Kidney (tissue), 14 donors: ENCODE data around the gene NTRK3. TPM values are rescaled to one million over a fixed set of nuclear protein-coding genes. Genes with fewer than 3 reads are reported as not detected.

Experiments used
- DNase-seq, 5 donors: peaks; one replicate each; pipeline ENCODE4 v3.0.0-alpha.2; 2013 to 2020
- FAIRE-seq: peaks from 2 replicates; lab custom pipeline; 2012; peaks lifted over from hg19 to GRCh38; lab: Jason Lieb, UNC
- H3K27ac ChIP-seq, 2 donors: one replicate each; pipeline ENCODE4 v1.7.0; 2013; ENCODE audit warnings: low read depth in 2 of 2, low read length in 2 of 2, inconsistent platforms in 1 of 2
- H3K27me3 ChIP-seq: one replicate; pipeline ENCODE4 v1.7.1; 2013; ENCODE audit warnings: low read length, inconsistent platforms; ENCODE audit not compliant: control insufficient read depth, insufficient read depth
- H3K36me3 ChIP-seq, 3 donors: one replicate each; pipeline versions ENCODE4 v1.7.0 to v1.7.1; 2013; ENCODE audit warnings: low read length in 3 of 3, control low read depth in 1 of 3, inconsistent platforms in 1 of 3; ENCODE audit not compliant: insufficient read depth in 3 of 3, control insufficient read depth in 2 of 3
- H3K4me1 ChIP-seq, 3 donors: one replicate each; pipeline versions ENCODE4 v1.7.0 to v1.7.1; 2013; ENCODE audit warnings: low read length in 3 of 3, inconsistent platforms in 1 of 3, low read depth in 1 of 3; ENCODE audit not compliant: control insufficient read depth in 2 of 3, insufficient read depth in 2 of 3
- H3K4me3 ChIP-seq, 3 donors: one replicate each; pipeline versions ENCODE4 v1.7.0 to v1.8.1; 2013; ENCODE audit warnings: low read length in 3 of 3, control low read depth in 1 of 3, inconsistent platforms in 1 of 3
- H3K9ac ChIP-seq, 3 donors: one replicate each; pipeline versions ENCODE4 v1.7.0 to v1.7.1; 2013; ENCODE audit warnings: low read length in 3 of 3, control low read depth in 1 of 3, inconsistent platforms in 1 of 3
- H3K9me3 ChIP-seq, 3 donors: one replicate each; pipeline versions ENCODE4 v1.7.0 to v1.7.1; 2013; ENCODE audit warnings: low read length in 3 of 3, control low read depth in 1 of 3, inconsistent platforms in 1 of 3; ENCODE audit not compliant: control insufficient read depth in 2 of 3, insufficient read depth in 1 of 3
- intact Hi-C: fragments of 100-400 bp; cut with DNase I; formaldehyde crosslinking; loops from one replicate; pipeline ENCODE4 v1.11.1; 2022
- polyA plus RNA-seq: library from polyadenylated mRNA; stranded (reverse); fragments of 350-450 nt; fragmentation: Illumina TruSeq; extraction: RNeasy Lipid Tissue Mini Kit (QIAGEN cat#74804); gene quantifications from one replicate; pipeline ENCODE4 v1.2.3, GENCODE V29; 2014; ENCODE audit warnings: low read depth, low replicate concordance; ENCODE audit not compliant: insufficient read depth
- total RNA-seq: library from RNA; stranded (reverse); fragmentation: NEBNext Ultra II Directional; extraction: Animal tissue kit (Norgen Biotek cat#: 25700); gene quantifications from one replicate; pipeline ENCODE4 v1.2.1, GENCODE V29; 2021
- TF ChIP-seq, protein P1 (sequence below): IDR thresholded peaks from 3 replicates; pipeline ENCODE4 v1.5.1; 2012; ENCODE audit warnings: mild to moderate bottlenecking, moderate library complexity, borderline replicate concordance; ENCODE audit not compliant: insufficient read depth; ENCODE audit errors: extremely low read depth
- donor health status: control.
- donor health status: control.
- donor health status: control.
- donor health status: control.
- donor health status: control.
- donor health status: DM: yes; HTN: yes; CAD: no.
- donor health status: Normal renal cell carcinoma (clear cell type).

The NTRK3 gene
- total and polyA plus RNA-seq, 2 donors from 2014 or later: 8.9 to 25.5 TPM

DNA sequence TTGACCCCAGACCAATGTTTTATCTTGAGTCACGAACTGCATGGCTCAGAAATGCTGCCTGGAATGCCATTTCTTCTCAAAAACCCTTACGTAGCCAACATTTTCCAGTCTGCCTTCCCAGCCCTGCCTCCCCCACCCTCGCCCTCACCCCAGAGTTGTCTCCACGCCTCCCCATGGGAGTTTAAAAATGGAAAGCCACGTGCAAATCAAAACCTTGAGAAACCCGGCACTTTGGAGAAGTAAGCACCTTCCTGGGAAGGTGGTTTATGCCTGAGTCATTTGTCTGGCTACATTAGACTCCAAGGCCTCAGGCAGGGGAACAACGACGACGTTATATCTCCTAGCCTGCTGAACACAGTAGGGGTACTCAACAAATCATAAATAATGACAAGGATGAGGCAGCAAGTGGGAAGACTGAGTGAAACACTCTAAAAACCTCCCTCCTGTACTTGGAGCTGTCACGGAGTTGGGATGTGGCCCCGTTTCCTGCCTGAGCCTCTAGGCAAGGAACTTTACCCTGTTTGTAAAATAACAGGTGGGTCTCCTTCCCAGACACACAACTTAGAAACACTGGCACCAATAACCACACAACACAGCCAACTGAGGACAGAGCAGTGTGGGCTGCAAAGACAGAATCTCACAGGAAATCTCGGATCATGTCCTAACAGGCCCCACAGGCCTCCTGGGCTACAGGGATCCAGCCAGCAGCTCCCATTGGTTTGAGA is 179.1 kb downstream of the NTRK3 start:
- DNase-seq (no peak), FAIRE-seq (no peak)
- H3K27me3 ChIP-seq: no peaks in the 10 kb centered on the region
- intact Hi-C loops: no loop called here
- H3K9me3 ChIP-seq: no peaks in the 10 kb centered on the region
- H3K4me1 ChIP-seq: no peaks in the 10 kb centered on the region
- H3K27ac ChIP-seq: no peak overlapping the region
- TF ChIP-seq, protein P1, sequence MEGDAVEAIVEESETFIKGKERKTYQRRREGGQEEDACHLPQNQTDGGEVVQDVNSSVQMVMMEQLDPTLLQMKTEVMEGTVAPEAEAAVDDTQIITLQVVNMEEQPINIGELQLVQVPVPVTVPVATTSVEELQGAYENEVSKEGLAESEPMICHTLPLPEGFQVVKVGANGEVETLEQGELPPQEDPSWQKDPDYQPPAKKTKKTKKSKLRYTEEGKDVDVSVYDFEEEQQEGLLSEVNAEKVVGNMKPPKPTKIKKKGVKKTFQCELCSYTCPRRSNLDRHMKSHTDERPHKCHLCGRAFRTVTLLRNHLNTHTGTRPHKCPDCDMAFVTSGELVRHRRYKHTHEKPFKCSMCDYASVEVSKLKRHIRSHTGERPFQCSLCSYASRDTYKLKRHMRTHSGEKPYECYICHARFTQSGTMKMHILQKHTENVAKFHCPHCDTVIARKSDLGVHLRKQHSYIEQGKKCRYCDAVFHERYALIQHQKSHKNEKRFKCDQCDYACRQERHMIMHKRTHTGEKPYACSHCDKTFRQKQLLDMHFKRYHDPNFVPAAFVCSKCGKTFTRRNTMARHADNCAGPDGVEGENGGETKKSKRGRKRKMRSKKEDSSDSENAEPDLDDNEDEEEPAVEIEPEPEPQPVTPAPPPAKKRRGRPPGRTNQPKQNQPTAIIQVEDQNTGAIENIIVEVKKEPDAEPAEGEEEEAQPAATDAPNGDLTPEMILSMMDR: no peak
- H3K4me3 ChIP-seq: no peak overlapping the region
- H3K9ac ChIP-seq: no peak overlapping the region
- H3K36me3 ChIP-seq: no peaks in the 10 kb centered on the region

DNA sequence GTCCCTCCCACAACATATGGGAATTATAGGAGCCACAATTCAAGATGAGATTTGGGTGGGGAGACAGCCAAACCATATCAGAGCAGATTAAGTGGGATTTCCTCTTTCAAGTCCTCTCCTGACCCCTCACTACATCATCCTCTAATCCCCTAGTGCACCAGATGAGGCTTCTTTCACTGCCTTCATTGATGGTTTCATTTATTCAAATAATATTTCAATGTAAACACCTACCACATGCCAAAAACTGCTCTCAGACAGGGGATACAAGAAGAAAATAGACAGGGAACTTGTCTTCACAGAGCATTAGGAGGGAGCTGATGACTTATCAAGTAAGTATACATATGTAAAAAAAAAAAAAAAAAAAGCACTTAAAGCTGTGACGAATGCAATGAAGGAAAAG is 180.2 kb downstream of the NTRK3 start:
- TF ChIP-seq, protein P1: no peak
- FAIRE-seq (no peak), DNase-seq (no peak)
- Histone ChIP-seq H3K4me3 (no peak overlapping the region), H3K27ac (no peak overlapping the region), H3K27me3 (no peaks in the 10 kb centered on the region), H3K9me3 (no peaks in the 10 kb centered on the region), H3K9ac (no peak overlapping the region), H3K4me1 (no peaks in the 10 kb centered on the region), H3K36me3 (no peaks in the 10 kb centered on the region)
- intact Hi-C loops: no loop called here

DNA sequence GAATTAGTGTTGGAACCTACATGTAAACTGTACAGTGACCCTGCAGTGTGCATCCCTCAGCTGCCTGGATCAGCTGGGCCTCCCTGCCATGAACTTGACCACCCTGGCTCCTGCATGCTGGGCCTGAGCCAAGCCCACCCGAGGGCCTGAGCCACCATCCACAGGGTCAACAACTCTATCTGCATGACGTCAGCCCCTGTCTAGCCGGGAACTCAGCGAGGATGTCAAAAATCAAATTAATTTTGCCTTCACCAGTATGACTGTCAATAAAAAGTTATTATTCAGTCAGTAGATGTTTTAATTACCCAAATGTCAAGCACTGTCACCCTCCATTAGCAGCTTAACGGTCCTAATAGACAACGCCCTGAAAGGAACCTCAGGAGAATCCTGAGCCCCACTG is 181.4 kb downstream of the NTRK3 start:
- TF ChIP-seq, protein P1: no peak
- intact Hi-C loops: no loop called here
- Histone ChIP-seq H3K36me3 (no peaks in the 10 kb centered on the region), H3K27ac (no peak overlapping the region), H3K4me1 (no peaks in the 10 kb centered on the region), H3K9ac (no peak overlapping the region), H3K4me3 (no peak overlapping the region), H3K27me3 (no peaks in the 10 kb centered on the region), H3K9me3 (no peaks in the 10 kb centered on the region)
- DNase-seq (no peak), FAIRE-seq (no peak)

DNA sequence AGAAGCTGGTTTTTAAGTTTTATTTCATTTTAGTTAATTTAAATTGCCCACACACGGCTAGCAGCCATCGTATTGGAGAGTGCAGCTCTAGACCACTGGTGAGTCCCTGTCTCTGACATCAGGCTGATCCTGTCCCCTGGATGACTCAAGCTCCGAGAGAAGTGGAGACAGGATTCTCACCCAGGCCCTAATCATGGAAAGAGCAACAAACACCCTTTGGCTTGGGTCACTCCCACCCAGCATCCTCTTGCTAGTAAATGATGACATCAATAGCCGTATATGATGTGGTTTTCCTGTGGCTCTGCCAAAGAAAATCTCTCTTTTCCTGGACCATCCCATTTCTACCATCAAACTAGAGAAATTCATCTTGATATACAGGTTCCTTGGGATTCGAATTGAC is 182.2 kb downstream of the NTRK3 start:
- DNase-seq (no peak), FAIRE-seq (no peak)
- Histone ChIP-seq H3K9me3 (no peaks in the 10 kb centered on the region), H3K4me3 (no peak overlapping the region), H3K36me3 (no peaks in the 10 kb centered on the region), H3K27ac (no peak overlapping the region), H3K4me1 (no peaks in the 10 kb centered on the region), H3K27me3 (no peaks in the 10 kb centered on the region), H3K9ac (no peak overlapping the region)
- TF ChIP-seq, protein P1: no peak
- intact Hi-C loops: no loop called here
